DMS 273 (cell line): Measurements from ENCODE around the gene SLPI.

Experiments
- DNase-seq: peaks from one replicate; lab custom pipeline; 2025; ENCODE audit not compliant: unreplicated experiment; lab: John Stamatoyannopoulos, UW

Gene SLPI

GRCh38 chr20:45218636-45219035 lies 35.7 kb downstream of the SLPI start:
- no peak for DNase-seq

GRCh38 chr20:45218124-45218523 lies 36.2 kb downstream of the SLPI start:
- no peak for DNase-seq

GRCh38 chr20:45212836-45213235 lies 41.5 kb downstream of the SLPI start:
- DNase-seq = no peak

- DNase-seq = peak; percentile 32
These were observed 42.5 kb downstream of the SLPI start for GRCh38 chr20:45211569-45212474.

- no peak for DNase-seq
These were observed 44.4 kb downstream of the SLPI start for GRCh38 chr20:45209924-45210323.

- DNase-seq = no peak
These were observed 47.6 kb downstream of the SLPI start, which contains the start of gene SEMG1 for GRCh38 chr20:45206725-45207124. SEMG1 (plus strand) TSS chr20:45207033; CDS start chr20:45207054, 21 bp downstream.
